ENCODE results near the gene UNC13B. TPM values are rescaled to one million over a fixed set of nuclear protein-coding genes. Genes with fewer than 3 reads are reported as not detected.

UNC13B gene
- total and polyA plus RNA-seq, 2 donors (not counting 3 experiments of a cell fraction or from before 2014, with no cell fraction given) = 30.1 to 46.2 TPM

DNA sequence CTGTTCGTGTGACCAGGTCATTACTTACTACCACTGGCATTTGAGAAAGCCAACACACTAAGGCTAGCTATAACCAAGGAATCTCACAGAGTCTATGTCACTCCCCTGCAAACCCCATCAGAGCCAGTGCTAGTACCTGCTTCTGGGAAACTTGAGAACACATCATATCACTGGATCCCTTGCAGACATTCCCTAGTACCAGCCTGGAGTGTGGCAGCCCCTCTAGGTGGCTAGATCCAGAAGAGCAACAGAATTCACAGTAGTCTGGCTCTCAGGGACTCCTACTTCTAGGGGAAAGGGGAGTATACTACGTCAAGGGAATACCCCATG lies 254.3 kb downstream of the UNC13B start:
- FAIRE-seq = no peak
- H3K4me1 ChIP-seq (ENCODE audit: control insufficient read depth, extremely low read depth, insufficient read depth, low read length) = no peaks in the 10 kb centered on the region
- H3K27ac ChIP-seq (ENCODE audit: insufficient read depth, low read depth, low read length) = no peak overlapping the region
- dilution Hi-C loops (cut with MboI; ENCODE audit: extremely low pct_ligation_motif_present, low sequenced_read_pairs) = no loop called here
- no peaks in the 10 kb centered on the region for H3K27me3 ChIP-seq (ENCODE audit: control insufficient read depth in 2 of 2, insufficient read depth in 2 of 2, low read length in 2 of 2)
- no peak overlapping the region for H2AFZ ChIP-seq (ENCODE audit: low read depth, low read length)
- H3K36me3 ChIP-seq (ENCODE audit: control insufficient read depth in 2 of 2, extremely low read depth in 1 of 2, insufficient read depth in 2 of 2, low read length in 2 of 2) = no peaks in the 10 kb centered on the region
- no peaks in the 10 kb centered on the region for H3K9me3 ChIP-seq (replicated peaks; ENCODE audit: control insufficient read depth, insufficient read depth, low read length)
- no TSS peak for BruUV-seq (replicated peaks)
- TF ChIP-seq CTCF (IDR thresholded peaks at IDR 0.05; ENCODE audit: extremely low read depth in 1 of 2, insufficient read depth in 1 of 2, low read depth in 1 of 2, low read length in 2 of 2) (no peak), POLR2A (IDR thresholded peaks at IDR 0.05; ENCODE audit: low read depth, low read length) (no peak), POLR2AphosphoS5 (IDR thresholded peaks at IDR 0.05; ENCODE audit: insufficient read depth, low read depth, low read length) (no peak), MYC (IDR thresholded peaks at IDR 0.05; ENCODE audit: low read depth, low read length) (no peak), GATA2 (IDR thresholded peaks at IDR 0.05; ENCODE audit: insufficient read depth, insufficient read length, low read depth, low read length) (no peak), EZH2 (IDR thresholded peaks at IDR 0.05; ENCODE audit: borderline replicate concordance, low read depth, low read length, severe bottlenecking) (no peak)
- intact Hi-C loops (cut with micrococcal nuclease) = no loop called here
- no peaks in the 10 kb centered on the region for H3K79me2 ChIP-seq (ENCODE audit: control insufficient read depth, insufficient read depth, low read length)
- H3K4me3 ChIP-seq (replicated peaks in 1 of 3; ENCODE audit: insufficient read depth in 1 of 3, low read depth in 1 of 3, low read length in 3 of 3) = no peak overlapping the region
- no peak overlapping the region for H3K4me2 ChIP-seq (ENCODE audit: insufficient read depth, low read length)
- no peak overlapping the region for H3K9ac ChIP-seq (replicated peaks; ENCODE audit: extremely low read depth, insufficient read depth, low read length)
- H3K9me1 ChIP-seq (replicated peaks; ENCODE audit: control insufficient read depth, extremely low read depth, insufficient read depth, low read length) = no peaks in the 10 kb centered on the region
- no peak for DNase-seq (ENCODE audit: low read depth, low spot score)
- ChIA-PET POLR2A (no interaction called here), CTCF (interaction anchor here (1.2 to 3.4 kb wide), 5 partner anchors 19 to 300 kb away, joined by 3 to 29 read pairs (median 4); partner anchors contain the start of gene ATOSB)
- H4K20me1 ChIP-seq (replicated peaks; ENCODE audit: control insufficient read depth, extremely low read depth, insufficient read depth, low read length) = no peaks in the 10 kb centered on the region

GRCh38 chr9:35422346-35422745 lies 260.5 kb downstream of the UNC13B start:
- dilution Hi-C loops (cut with MboI; ENCODE audit: extremely low pct_ligation_motif_present, low sequenced_read_pairs) = no loop called here
- POLR2A ChIA-PET = no interaction called here
- BruUV-seq (replicated peaks) = no TSS peak

More at GRCh38 chr9:35422346-35422745, 260.5 kb downstream of the UNC13B start:
- CTCF ChIA-PET = no interaction called here
- DNase-seq (ENCODE audit: low read depth, low spot score) = no peak
- Histone ChIP-seq H2AFZ (ENCODE audit: low read depth, low read length) (no peak overlapping the region), H3K79me2 (ENCODE audit: control insufficient read depth, insufficient read depth, low read length) (no peaks in the 10 kb centered on the region), H3K27me3 (ENCODE audit: control insufficient read depth in 2 of 2, insufficient read depth in 2 of 2, low read length in 2 of 2) (no peaks in the 10 kb centered on the region), H3K4me3 (replicated peaks in 1 of 3; ENCODE audit: insufficient read depth in 1 of 3, low read depth in 1 of 3, low read length in 3 of 3) (no peak overlapping the region), H3K9me1 (replicated peaks; ENCODE audit: control insufficient read depth, extremely low read depth, insufficient read depth, low read length) (no peaks in the 10 kb centered on the region), H4K20me1 (replicated peaks; ENCODE audit: control insufficient read depth, extremely low read depth, insufficient read depth, low read length) (no peaks in the 10 kb centered on the region), H3K4me1 (ENCODE audit: control insufficient read depth, extremely low read depth, insufficient read depth, low read length) (no peaks in the 10 kb centered on the region), H3K36me3 (ENCODE audit: control insufficient read depth in 2 of 2, extremely low read depth in 1 of 2, insufficient read depth in 2 of 2, low read length in 2 of 2) (no peaks in the 10 kb centered on the region), H3K9me3 (replicated peaks; ENCODE audit: control insufficient read depth, insufficient read depth, low read length) (no peaks in the 10 kb centered on the region), H3K4me2 (ENCODE audit: insufficient read depth, low read length) (no peak overlapping the region), H3K27ac (ENCODE audit: insufficient read depth, low read depth, low read length) (no peak overlapping the region), H3K9ac (replicated peaks; ENCODE audit: extremely low read depth, insufficient read depth, low read length) (no peak overlapping the region)
- no peak for FAIRE-seq
- intact Hi-C loops (cut with micrococcal nuclease) = no loop called here
- TF ChIP-seq EZH2 (IDR thresholded peaks at IDR 0.05; ENCODE audit: borderline replicate concordance, low read depth, low read length, severe bottlenecking) = no peak
- TF ChIP-seq MAX (IDR thresholded peaks at IDR 0.05; ENCODE audit: insufficient read depth, insufficient read length) = no peak
- TF ChIP-seq MYC (IDR thresholded peaks at IDR 0.05; ENCODE audit: low read depth, low read length) = no peak
- no peak for TF ChIP-seq GATA2 (IDR thresholded peaks at IDR 0.05; ENCODE audit: insufficient read depth, insufficient read length, low read depth, low read length)
- TF ChIP-seq JUN (IDR thresholded peaks at IDR 0.05; ENCODE audit: borderline replicate concordance, insufficient read depth, insufficient read length, low read depth) = no peak
- no peak for TF ChIP-seq POLR2A (IDR thresholded peaks at IDR 0.05; ENCODE audit: low read depth, low read length)
- TF ChIP-seq CTCF (IDR thresholded peaks at IDR 0.05; ENCODE audit: extremely low read depth in 1 of 2, insufficient read depth in 1 of 2, low read depth in 1 of 2, low read length in 2 of 2) = no peak
- TF ChIP-seq FOS (IDR thresholded peaks at IDR 0.05; ENCODE audit: borderline replicate concordance, insufficient read depth, low read length) = no peak
- TF ChIP-seq POLR2AphosphoS5 (IDR thresholded peaks at IDR 0.05; ENCODE audit: insufficient read depth, low read depth, low read length) = no peak

All from endothelial cell of umbilical vein (primary cell).